Adrenal gland (tissue), 5 donors: Measurements from ENCODE around the gene AGO4.

Source experiments
- POLR2A ChIP-seq, 2 donors: fragments of 450-650 bp; IDR thresholded peaks; one replicate each; pipeline ENCODE4 v1.6.1; 2017; ENCODE audit warnings: antibody characterized with exemption in 2 of 2, mild to moderate bottlenecking in 2 of 2, moderate library complexity in 1 of 2
- TF ChIP-seq, protein P1 (sequence below), 6 experiments: fragments of 450-650 bp in 4 of 6; fragments of 200-600 bp in 2 of 6; sonication (generic) in 1 of 6; IDR thresholded peaks; 1 replicate in 5 of 6; 2 replicates in 1 of 6; pipeline versions ENCODE4 v1.5.1 to v1.8.0; 2016 to 2021; ENCODE audit warnings: antibody characterized with exemption in 6 of 6, mild to moderate bottlenecking in 2 of 6, moderate library complexity in 1 of 6
- donor health status: DM: no; HTN: no; CAD: no.

DNA sequence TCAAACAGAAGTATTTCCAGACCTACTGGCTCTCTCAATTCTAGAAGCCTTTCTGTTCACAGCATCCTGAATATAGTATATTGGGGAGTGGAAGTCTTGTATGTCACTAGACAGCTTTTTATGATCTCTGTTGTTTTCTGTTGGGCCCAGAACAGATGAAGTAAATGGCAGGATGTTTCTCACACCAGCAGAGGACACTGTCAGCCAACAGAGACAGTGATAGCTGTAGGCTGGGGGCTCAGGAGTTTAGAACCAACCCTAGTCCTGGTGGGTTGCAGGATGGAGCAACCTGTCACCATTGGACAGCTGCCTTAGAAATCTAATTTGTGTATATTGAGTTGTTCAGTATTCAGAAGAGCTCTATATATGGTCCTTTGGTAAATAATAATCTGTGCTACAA lies 92.1 kb downstream of the AGO4 start:
- no peak for TF ChIP-seq POLR2A (IDR thresholded peaks at IDR 0.05)
- TF ChIP-seq, protein P1, sequence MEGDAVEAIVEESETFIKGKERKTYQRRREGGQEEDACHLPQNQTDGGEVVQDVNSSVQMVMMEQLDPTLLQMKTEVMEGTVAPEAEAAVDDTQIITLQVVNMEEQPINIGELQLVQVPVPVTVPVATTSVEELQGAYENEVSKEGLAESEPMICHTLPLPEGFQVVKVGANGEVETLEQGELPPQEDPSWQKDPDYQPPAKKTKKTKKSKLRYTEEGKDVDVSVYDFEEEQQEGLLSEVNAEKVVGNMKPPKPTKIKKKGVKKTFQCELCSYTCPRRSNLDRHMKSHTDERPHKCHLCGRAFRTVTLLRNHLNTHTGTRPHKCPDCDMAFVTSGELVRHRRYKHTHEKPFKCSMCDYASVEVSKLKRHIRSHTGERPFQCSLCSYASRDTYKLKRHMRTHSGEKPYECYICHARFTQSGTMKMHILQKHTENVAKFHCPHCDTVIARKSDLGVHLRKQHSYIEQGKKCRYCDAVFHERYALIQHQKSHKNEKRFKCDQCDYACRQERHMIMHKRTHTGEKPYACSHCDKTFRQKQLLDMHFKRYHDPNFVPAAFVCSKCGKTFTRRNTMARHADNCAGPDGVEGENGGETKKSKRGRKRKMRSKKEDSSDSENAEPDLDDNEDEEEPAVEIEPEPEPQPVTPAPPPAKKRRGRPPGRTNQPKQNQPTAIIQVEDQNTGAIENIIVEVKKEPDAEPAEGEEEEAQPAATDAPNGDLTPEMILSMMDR (IDR thresholded peaks at IDR 0.05): no peak
